ENCODE results near the gene TMEM50A.
"Not testable (repeated sequence)": the region's sequence is repeated elsewhere in the genome, so short reads cannot be mapped to it uniquely, and the experiment has no call there.

The TMEM50A gene

DNA sequence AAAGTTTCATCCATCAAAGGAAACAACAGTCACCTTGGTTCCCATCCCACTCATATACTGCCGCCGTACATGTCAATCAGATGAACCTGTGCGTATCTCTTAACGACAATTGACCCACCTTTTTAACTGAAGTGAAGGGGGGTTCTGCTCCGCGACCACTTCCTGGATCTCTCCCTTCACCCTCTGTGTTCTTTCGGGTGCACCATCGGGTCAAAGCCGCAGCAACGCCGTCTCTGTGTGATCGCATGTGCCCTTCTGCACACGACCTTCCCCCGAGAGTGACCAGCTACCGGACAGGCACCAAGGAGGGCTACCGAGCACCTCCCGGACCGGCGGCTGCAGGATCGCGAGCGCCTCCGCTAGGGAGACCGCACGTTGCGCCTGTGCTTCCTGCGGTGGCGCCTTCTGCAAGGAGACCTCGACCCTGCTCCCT lies 1.2 kb upstream of the TMEM50A start:
- DNase-seq (ENCODE audit: low read depth), result not testable (repeated sequence)

DNA sequence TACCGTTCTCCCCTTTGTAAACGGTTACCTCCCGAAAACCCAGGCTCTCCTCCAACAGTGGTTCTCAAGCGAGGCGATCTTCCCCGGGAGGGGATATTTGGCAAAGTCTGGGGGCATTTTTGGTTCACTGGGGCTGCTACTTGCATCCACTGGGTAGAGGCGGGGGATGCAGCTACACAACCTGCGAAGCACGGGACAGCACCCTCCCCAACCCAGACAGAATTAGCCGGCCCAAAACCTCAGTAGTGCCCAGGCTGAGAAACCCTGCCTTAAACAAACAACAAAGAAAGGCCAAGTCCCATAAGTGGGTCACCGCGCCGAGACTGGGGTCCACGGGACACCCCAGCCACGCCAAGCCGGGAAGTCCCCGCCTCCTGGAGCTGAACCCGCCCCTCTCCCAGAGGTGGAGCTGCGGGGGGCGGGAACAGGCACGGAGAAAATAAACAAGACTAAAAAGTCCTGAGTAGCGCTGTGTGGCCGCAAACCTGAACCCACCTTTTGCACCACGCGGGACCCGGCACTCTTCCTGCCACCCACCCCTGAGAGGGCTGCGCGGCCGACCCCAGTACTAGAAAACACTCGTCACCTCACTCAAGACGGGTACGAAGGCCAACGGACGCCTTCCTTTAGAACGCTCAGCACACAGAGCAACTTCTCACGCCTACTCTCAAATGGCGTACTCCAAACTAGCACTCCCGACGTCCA lies 499 bp upstream of the TMEM50A start:
- DNase-seq (ENCODE audit: low read depth), result not testable (repeated sequence)

DNA sequence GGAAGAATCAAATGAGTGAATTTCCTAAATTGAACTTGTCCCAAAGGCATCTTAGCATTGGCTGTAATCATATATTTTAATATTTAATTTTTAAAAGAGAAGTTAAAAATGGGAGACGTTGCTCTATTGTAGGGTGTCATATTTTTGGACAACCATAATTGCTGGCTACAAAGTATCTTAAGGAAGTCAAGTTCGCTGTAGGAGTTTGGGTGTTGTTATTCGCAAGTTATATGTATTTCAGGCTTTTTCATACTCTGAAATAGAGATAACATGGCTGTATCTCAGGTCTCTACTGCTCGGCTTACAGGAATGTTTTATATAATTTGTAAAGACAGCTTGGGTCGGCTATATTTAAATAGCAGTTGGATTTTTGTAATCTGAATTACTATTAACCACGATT lies 852 bp downstream of the TMEM50A start:
- no peak for DNase-seq (ENCODE audit: low read depth)

DNA sequence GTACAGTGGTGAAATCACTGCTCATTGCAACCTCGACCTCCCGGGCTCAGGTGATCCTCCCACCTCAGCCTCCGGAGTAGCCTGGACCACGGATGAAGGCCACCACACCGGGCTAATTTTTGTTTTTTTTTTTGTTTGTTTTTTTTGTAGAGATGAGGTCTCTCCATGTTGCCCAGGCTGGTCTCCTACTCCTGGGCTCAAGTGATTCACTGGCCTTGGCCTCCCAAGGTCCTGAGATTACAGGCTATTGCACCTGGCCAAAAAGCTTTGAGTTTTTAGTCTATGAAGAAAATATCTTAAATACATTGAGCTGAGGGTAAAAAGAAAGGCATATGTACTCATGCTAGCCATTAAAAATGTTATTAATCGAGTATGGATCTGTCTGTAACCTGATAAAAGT lies 3.6 kb downstream of the TMEM50A start:
- DNase-seq (ENCODE audit: low read depth), result no peak

DNA sequence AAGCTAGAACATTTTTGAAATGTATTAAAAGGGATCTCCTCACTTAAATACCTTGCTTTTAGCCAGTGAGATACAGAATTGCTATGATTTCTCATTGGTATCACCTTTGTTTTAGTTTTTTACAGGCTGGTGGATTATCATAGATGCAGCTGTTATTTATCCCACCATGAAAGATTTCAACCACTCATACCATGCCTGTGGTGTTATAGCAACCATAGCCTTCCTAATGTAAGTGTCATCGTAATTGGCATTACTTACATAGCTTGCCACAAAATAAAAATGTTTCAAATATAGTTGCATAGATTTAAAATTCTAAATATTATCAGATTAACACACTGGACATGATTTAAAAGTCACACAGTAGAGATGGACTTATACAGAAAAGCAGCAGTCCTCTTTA lies 4.7 kb downstream of the TMEM50A start:
- DNase-seq (ENCODE audit: low read depth), result no peak

DNA sequence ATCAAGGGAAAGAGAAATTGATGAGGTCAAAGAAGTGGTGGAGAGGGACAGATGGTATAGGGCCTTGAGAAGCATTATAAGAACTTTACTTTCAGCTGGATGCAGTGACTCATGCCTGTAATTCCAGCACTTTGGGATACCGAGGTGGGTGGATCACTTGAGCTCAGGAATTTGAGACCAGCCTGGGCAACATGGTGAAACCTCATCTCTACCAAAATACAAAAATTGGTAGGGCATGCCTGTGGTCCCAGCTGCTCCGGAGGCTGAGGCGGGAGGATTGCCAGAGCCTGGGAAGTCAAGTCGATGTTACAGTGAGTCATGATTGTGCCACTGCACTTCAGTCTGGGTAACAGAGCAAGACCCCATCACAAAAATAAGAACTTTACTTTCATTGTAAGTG lies 5.7 kb downstream of the TMEM50A start:
- DNase-seq (ENCODE audit: low read depth), result peak; percentile 61

DNA sequence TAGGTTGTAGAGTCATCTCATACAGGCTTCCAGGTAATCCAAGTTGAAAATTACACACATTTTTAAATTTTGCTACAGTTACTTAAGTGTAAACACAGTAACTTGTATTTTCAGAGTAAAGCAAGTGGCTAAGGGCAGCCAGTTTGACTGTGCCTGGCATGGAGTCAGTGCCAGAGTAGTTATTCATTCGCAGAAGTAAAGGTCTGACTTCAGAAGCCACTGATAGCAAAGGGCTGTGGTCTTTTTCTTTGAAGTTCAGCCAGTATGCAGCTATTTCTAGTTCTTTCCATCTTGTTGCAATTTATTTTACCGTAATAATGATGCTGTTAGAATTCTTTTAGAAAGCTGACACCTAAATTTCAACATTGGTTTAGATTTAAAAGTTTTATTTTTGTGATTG lies 9.4 kb downstream of the TMEM50A start:
- DNase-seq (ENCODE audit: low read depth), result no peak

DNA sequence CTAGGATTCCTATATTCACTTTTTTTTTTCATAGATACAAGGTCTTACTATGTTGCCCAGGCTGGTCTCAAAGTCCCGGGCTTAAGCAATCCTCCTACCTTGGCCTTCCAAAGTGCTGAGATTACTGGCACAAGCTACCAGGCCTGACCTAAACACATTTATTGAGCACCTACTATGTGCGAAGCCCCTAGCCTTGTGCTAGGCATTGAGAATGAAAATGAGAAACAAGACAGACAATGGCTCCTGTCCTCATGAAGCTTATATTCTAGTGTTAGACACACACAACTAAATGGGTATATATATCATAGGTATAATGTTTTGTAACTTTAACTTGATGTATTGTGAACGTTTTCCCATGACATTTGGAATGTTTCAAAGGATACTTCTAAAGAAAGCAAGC lies 11.5 kb downstream of the TMEM50A start:
- no peak for DNase-seq (ENCODE audit: low read depth)

DNA sequence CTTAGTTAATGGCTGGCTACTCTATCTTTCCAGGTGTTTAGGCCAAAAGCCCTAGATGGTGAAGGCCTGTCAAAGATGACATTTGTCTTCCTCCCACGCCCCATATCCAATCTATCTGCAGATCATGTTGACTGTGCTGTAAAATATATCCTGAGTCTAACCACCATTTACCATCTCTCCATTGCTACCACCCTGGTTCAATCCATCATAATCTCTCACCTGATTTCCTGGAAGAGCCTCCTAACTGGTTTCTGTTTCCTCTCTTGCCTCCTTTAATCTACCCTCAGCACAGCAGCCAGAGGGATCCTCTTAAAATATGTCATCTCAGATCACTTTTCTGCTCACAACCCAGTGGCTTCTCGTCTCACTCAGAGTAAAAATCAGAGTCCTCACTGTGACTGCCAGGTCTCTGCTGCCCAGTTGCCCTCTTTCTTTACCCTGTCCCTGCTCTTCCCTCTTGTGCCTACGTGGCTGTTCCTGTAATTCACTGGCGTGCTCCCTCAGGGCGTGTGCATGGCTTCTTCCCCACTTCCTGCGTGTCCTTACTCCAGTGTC lies 17.8 kb downstream of the TMEM50A start:
- DNase-seq (ENCODE audit: low read depth), result no peak

DNA sequence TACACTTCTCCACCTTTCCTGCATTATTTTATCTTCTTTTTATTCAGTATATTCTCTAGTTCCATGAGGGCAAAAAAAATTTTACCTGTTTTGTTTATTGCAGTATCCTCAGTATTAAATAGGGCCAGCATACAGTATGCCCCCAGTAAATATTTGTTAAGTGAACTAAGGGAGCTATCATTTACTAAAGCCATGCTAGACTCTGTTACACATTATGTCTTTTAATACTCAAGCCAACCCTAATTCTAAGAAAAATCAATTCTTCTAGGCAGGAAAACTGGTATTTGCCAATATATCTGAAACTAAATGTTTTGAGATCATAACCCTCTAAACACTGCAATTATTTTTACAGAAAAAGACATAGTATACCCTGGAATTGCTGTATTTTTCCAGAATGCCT lies 18.3 kb downstream of the TMEM50A start:
- DNase-seq (ENCODE audit: low read depth), result no peak

DNA sequence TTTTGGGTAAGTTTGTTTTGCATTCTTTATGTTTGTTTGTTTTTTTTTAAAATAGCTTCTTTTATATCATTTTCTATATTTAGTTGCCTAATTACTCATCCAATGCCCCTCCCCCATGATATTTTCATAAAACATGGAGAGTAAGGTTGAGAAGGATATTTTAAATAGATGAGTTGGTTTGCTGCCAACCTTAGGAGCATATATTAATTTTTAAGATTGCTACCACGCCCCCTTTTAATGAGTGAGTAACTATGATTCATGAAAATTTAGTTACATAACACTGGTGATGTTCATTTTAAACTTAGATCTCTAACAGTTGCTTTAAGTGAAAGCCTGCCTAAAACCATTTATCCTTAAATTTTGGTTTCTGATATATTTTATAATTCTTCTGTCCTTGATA lies 18.7 kb downstream of the TMEM50A start:
- no peak for DNase-seq (ENCODE audit: low read depth)

DNA sequence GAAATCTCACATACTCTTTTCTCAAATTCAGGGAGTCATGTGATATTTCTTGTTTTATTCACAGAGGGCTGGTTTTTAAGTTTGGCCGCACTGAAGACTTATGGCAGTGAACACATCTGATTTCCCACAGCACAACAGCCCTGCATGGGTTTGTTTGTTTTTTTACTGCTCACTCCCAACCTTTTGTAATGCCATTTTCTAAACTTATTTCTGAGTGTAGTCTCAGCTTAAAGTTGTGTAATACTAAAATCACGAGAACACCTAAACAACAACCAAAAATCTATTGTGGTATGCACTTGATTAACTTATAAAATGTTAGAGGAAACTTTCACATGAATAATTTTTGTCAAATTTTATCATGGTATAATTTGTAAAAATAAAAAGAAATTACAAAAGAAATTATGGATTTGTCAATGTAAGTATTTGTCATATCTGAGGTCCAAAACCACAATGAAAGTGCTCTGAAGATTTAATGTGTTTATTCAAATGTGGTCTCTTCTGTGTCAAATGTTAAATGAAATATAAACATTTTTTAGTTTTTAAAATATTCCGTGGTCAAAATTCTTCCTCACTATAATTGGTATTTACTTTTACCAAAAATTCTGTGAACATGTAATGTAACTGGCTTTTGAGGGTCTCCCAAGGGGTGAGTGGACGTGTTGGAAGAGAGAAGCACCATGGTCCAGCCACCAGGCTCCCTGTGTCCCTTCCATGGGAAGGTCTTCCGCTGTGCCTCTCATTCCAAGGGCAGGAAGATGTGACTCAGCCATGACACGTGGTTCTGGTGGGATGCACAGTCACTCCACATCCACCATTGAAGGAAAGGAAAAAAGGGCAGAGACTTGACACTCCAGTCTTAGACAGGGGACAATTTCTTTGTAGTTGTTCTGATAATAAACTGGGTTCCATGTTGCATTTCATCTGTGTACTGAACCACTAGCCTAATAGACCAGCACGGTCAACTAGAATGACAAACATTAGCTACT lies 22.8 kb downstream of the TMEM50A start:
- DNase-seq (ENCODE audit: low read depth), result no peak

DNA sequence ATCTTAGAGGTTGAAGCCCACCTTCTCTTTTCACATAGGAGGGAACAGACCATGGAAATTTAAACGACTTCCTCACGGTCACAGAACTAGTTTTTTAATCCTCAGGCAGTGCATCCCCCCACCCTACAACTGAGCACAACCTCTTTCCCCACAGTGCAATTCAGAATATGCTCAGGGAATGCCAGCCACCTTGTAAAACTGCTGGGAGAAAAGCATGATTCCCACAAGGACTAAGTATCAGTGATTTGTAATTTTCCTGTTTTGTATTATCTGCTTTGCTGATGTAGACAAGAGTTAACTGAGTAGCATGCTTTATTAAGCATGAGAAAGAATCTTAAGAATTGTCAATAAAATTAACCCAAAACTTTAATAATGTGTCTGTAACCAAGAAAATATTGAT lies 23.8 kb downstream of the TMEM50A start:
- DNase-seq (ENCODE audit: low read depth), result no peak

DNA sequence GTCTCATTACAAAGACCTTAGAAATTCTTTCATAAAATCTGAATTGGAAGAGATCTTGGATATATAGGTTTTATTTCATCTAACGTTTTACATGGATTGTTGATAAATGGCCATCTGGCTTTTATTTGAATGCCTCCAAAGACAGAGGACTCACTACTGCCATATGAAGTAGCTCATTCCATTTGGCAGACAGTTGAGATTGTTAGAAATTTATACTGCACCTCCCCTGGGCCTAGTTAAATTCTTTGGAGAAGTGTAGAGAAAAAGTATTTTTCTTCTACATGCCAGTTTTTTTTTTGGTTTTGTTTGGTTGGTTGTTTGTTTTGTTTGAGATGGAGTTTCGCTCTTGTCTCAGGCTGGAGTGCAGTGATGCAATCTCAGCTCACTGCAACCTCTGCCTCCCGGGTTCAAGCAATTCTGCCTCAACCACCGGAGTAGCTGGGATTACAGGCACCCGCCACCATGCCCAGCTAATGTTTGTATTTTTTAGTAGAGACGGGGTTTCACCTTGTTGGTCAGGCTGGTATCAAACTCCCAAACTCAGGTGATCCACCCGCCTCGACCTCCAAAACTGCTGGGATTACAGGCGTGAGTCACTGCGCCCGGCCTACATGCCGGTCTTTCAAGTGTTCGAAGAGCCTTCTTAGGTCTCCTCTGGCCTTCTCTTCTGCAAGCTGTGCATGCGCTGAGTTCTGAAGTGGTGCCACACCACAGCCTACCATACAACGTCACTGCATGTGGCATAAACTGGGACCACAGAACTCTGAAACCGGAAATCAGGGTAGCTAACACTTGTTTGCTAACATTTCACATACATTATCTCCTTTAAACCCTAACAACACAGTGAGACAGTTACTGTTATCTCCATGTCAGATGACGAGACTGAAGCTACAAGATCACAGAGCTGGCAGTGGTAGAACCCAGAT lies 24.8 kb downstream of the TMEM50A start:
- not testable (repeated sequence) for DNase-seq (ENCODE audit: low read depth)

DNA sequence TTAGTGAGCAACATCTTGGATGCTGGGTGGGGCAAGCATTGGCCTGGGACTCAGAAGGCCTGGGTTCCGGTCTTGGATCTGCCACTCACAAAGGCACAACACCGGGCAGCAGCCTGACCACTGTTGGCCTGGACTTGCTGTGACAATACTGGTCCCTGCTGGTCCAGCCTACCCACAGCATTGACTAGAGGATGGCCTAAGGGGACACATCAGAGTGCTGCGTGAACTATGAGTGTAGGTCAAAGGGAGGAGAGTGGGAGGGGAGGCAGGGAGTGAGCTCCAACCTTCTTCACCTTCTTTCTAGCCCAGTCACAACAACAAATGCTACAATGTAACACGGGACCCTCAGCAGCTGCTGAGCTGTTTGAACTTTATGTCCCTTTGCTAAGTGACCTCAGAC lies 31.1 kb downstream of the TMEM50A start:
- no peak for DNase-seq (ENCODE audit: low read depth)

DNA sequence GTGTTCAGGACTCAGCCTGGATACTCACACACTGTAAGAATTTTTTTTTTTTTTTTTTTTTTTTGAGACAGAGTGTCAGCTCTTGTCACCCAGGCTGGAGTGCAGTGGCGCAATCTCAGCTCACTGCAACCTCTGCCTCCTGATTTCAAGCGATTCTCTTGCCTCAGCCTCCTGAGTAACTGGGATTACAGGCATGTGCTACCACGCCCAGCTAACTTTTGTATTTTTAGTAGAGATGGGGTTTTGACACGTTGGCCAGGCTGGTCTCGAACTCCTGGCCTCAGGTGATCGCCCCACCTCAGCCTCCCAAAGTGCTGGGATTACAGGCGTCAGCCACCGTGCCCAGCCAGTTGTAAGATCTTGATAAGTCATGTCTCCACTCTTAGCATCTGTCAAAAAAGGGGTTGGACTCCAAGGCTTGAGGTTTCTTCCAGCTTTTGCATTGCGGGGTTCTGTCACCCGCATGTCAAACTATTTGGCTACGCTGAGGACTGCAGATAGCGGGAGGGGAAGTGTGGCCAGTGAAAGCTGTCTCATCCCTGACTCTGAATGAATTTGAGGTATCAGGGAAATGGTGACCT lies 31.6 kb downstream of the TMEM50A start:
- DNase-seq (ENCODE audit: low read depth), result not testable (repeated sequence)

DNA sequence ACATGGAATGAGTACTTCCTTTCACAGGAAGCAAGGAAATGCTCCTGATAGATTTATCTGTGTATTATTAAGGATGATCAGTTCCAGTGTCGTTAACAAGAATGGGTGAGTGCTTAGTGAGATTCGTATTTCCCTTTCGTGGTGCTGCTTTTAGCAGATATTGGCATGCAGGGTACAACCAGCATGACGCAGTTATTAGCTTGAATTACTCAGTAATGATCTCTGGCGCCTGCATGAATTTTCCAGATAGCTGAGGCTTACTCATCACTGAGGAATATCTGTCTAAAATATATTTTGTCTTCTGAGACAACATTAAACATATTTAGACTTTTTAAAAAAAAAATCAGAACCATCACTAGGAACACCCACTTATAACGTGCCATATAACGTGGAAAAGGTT lies 33.6 kb downstream of the TMEM50A start:
- DNase-seq (ENCODE audit: low read depth), result peak; percentile 51

DNA sequence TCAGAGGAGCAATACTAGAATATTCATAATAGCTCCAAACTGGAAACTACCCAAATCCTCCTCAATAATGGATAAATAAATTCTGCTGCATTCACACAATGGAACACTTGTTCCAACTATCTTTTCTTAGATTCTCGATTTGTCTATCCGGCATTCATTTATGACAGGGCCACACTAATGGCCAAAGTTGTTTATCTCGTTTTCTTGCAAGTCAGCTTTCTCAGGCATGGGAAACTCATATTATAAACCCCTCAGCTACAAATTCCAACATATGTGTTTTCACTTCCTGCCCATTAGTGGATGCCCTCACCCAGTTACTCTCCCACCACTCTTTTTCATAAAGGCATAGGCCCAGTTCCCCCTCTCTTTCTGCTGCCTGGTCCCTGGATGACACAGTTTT lies 40.2 kb downstream of the TMEM50A start:
- not testable (repeated sequence) for DNase-seq (ENCODE audit: low read depth)

DNA sequence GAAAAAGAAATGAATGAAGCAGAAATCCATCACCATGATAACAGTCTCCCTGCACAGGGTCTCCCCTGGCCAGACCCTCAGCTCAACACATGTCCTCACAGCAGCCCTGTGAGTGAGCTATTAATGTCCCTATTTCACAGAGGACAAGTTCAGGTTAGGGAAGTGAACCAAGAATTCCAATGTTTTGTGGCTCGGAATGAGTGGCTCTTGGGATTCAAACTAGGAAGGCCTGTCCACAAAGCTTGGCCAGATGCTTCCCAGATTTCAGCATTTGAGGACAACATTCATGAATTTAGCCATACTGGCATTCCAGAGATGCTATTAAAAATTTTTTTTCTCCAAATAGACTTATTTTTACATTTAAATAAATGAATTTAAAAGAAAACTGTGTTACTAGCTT lies 44.4 kb downstream of the TMEM50A start:
- DNase-seq (ENCODE audit: low read depth), result not testable (repeated sequence)

DNA sequence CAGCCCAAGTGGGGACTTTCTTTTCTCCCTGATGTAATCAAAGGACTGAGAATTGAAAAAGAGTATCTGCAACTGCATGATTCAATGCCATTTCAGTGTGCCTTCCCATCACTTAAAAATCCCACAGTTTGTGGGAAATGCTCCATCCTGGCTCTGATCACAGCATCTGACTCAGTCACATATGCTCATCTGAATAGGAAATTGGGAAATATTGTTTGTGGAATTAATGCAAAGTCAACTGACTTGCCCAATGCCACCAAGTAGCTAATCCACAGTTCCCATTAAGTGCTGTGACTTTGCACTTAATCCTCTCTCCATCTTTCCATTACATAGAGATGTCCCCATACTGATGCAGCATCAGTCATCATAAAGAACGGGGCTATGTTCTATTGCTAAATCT lies 45.0 kb downstream of the TMEM50A start:
- DNase-seq (ENCODE audit: low read depth), result not testable (repeated sequence)

DNA sequence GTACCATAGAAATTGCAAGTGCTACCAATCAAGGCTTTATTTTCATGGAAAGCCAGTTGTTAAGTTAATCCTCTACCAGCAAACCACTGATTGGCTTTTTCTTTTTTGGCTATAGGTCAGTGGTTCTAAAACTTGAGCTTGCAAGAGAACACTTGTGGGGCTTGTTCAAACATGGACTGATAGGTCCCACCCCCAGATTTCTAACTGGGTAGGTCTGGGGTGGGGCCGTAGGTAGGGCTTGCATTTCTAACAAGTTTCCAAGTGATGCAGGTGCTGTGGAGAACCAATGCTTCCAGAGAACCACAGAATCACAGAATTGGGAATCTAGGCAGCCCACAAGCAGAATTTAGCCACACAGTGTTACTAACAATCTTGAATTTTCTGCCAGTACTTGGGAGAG lies 45.7 kb downstream of the TMEM50A start:
- DNase-seq (ENCODE audit: low read depth), result not testable (repeated sequence)

Data from fibroblast of the conjunctiva (primary cell).